BJ (cell line): Measurements from ENCODE around the gene CPNE5. TPM values are rescaled to one million over a fixed set of nuclear protein-coding genes. Genes with fewer than 3 reads are reported as not detected.

Experiments
- CTCF ChIA-PET: fragments of 350-600 bp; formaldehyde crosslinking; extraction: SDS; loops from one replicate; lab custom pipeline; 2021; ENCODE audit warnings: antibody characterized with exemption, inconsistent platforms; lab: Yijun Ruan, JAX
- POLR2A ChIA-PET: fragments of 300-600 bp; sonication (Branson Sonifier 250); formaldehyde crosslinking; extraction: SDS; loops from one replicate; lab custom pipeline; 2021; ENCODE audit warnings: antibody characterized with exemption; lab: Charles Lee
- DNase-seq: peaks from one replicate; pipeline ENCODE4 v3.0.0-alpha.2; 2011; ENCODE audit warnings: low read depth
- H3K27me3 ChIP-seq: 2 replicates; pipeline ENCODE4 v1.6.0; 2011; ENCODE audit warnings: low read length; ENCODE audit not compliant: control insufficient read depth, insufficient read depth
- H3K36me3 ChIP-seq: 2 replicates; pipeline ENCODE4 v1.5.1; 2011; ENCODE audit warnings: low read length; ENCODE audit not compliant: control insufficient read depth, insufficient read depth
- H3K4me3 ChIP-seq: 2 replicates; pipeline ENCODE4 v1.5.1; 2011; ENCODE audit warnings: low read depth, mild to moderate bottlenecking, control low read depth, low read length
- CTCF ChIP-seq: IDR thresholded peaks from 2 replicates; pipeline ENCODE4 v1.5.1; 2011; ENCODE audit warnings: low read depth, mild to moderate bottlenecking, control low read depth, inconsistent platforms, low read length, moderate library complexity; ENCODE audit not compliant: insufficient read depth
- polyA plus RNA-seq: library from polyadenylated mRNA; depleted of rRNA; stranded (reverse); fragments of >200 nt; gene quantifications from 2 replicates; pipeline ENCODE4 v1.2.3, GENCODE V29; 2011

CPNE5 gene
- polyA plus RNA-seq, 1 experiment = 0.09 TPM

GRCh38 chr6:36800223-36801076 is 38.8 kb downstream of the CPNE5 start:
- Histone ChIP-seq H3K4me3 (no peak overlapping the region), H3K27me3 (peaks cover 12% of the 10 kb centered on the region), H3K36me3 (no peaks in the 10 kb centered on the region)
- DNase-seq = no peak
- no peak for TF ChIP-seq CTCF
- ChIA-PET POLR2A (no interaction called here), CTCF (interaction anchor here (0.5 to 1.1 kb wide), 2 partner anchors 41 to 121 kb away, joined by 3 read pairs; no protein-coding TSS in a partner anchor)

GRCh38 chr6:36798852-36799251 is 40.4 kb downstream of the CPNE5 start:
- H3K4me3 ChIP-seq = no peak overlapping the region
- H3K27me3 ChIP-seq = peaks cover 9% of the 10 kb centered on the region
- DNase-seq = no peak
- CTCF ChIA-PET = interaction anchor here (1.9 kb wide), 1 partner anchor 16 kb away, joined by 7 read pairs; no protein-coding TSS in a partner anchor
- no peaks in the 10 kb centered on the region for H3K36me3 ChIP-seq
- POLR2A ChIA-PET = no interaction called here
- no peak for TF ChIP-seq CTCF

- Histone ChIP-seq H3K36me3 (no peaks in the 10 kb centered on the region), H3K4me3 (no peak overlapping the region), H3K27me3 (peaks cover 13% of the 10 kb centered on the region)
- no peak for TF ChIP-seq CTCF
- DNase-seq = no peak
- CTCF ChIA-PET = interaction anchor here (1.1 to 1.9 kb wide), 2 partner anchors 15 to 19 kb away, joined by 3 to 7 read pairs; no protein-coding TSS in a partner anchor
- POLR2A ChIA-PET = no interaction called here
Observed at GRCh38 chr6:36797653-36798052, 41.6 kb downstream of the CPNE5 start.

- ChIA-PET CTCF (no interaction called here), POLR2A (no interaction called here)
- Histone ChIP-seq H3K4me3 (no peak overlapping the region), H3K36me3 (no peaks in the 10 kb centered on the region), H3K27me3 (peaks cover 14% of the 10 kb centered on the region)
- DNase-seq = no peak
- TF ChIP-seq CTCF = no peak
Observed at GRCh38 chr6:36797055-36797454, 42.2 kb downstream of the CPNE5 start.

- Histone ChIP-seq H3K27me3 (peaks cover 20% of the 10 kb centered on the region), H3K36me3 (no peaks in the 10 kb centered on the region), H3K4me3 (no peak overlapping the region)
- CTCF ChIA-PET = interaction anchor here (0.9 to 1.8 kb wide), 3 partner anchors 11 to 57 kb away, joined by 3 to 4 read pairs (median 4); no protein-coding TSS in a partner anchor
- no peak for TF ChIP-seq CTCF
- DNase-seq = no peak
- POLR2A ChIA-PET = no interaction called here
Observed at GRCh38 chr6:36794713-36795065, 44.6 kb downstream of the CPNE5 start.
